HG03196 (cell line): ENCODE results near the gene ERCC6L.
"Not testable (repeated sequence)": the region's sequence is repeated elsewhere in the genome, so short reads cannot be mapped to it uniquely, and the experiment has no call there.

Experiments used
- ATAC-seq: cut with Tn5 transposase; IDR thresholded peaks from one replicate; pipeline ENCODE4 v1.9.1; 2021; ENCODE audit not compliant: unreplicated experiment

ERCC6L gene

DNA sequence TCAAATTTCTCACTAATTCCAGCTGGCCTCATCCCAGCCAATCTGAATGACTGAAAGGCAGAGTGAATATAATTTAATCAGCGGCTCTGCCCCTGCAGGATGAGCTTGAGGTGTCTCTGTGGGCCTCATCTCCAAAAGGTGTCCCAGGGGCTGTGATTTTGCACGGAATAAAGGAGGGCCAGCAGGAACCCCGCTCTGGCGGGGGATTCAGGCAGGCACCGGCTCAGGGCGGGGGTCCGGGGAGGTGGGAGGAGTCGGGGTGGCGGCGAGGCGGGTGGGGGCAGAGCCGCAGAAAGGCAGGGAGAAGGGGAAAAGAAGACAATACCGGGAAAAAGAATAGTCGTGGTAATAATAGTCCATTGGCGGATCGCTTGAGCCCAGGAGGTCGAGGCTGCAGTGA is 16.0 kb upstream of the ERCC6L start:
- ATAC-seq = no peak

DNA sequence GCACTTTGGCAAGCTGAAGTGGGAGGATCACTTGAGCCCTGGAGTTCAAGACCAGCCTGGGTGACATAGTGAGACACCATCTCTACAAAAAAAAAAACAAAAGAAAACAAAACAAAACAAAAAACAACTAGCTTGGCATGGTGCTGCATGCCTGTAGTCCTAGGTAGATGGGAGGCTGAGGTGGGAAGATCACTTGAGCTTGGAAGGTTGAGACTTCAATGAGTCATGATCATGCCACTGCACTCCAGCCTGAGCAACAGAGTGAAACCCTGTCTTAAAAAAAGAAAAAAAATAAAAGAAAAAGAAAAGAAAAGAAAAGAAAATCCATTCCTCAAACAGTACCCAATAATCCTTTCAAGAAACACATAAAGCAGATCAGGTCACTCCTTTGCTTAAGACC is 14.9 kb upstream of the ERCC6L start:
- ATAC-seq = no peak

DNA sequence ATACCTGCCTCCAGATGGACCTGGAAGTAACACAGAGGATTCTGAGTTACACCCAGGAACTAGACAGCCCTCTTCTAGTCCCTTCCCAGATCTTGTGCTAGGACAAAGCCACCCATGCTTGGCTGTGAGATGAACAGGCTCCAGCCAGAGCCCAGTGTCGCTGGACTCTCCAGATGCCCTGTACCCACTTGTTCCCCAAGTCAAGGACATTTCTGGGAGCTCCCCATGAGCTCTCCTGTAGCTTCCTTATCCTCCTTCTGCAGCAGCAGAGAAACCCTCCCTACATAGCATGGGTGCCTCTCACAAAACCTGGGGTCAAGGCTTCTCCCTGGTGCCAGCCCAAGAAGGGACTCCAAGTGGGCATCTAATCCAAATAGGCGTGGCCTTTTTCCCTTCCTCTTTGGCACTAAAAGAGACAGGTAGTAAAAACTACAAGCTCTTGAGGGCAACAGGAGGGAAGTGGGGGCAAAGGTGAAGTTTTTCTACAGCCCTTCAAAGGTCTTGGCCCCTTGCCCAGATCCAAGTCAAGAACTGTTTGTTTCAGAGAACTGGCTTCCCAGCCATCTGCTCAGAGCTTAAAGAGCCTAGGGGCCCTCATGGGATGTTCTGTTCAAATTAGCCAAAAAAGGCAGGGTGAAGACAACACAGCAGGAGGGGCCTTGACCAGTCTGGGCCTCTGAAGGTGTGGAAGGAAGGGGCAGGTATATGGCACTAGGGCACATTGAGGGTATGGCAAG is 8.5 kb upstream of the ERCC6L start:
- no peak for ATAC-seq

DNA sequence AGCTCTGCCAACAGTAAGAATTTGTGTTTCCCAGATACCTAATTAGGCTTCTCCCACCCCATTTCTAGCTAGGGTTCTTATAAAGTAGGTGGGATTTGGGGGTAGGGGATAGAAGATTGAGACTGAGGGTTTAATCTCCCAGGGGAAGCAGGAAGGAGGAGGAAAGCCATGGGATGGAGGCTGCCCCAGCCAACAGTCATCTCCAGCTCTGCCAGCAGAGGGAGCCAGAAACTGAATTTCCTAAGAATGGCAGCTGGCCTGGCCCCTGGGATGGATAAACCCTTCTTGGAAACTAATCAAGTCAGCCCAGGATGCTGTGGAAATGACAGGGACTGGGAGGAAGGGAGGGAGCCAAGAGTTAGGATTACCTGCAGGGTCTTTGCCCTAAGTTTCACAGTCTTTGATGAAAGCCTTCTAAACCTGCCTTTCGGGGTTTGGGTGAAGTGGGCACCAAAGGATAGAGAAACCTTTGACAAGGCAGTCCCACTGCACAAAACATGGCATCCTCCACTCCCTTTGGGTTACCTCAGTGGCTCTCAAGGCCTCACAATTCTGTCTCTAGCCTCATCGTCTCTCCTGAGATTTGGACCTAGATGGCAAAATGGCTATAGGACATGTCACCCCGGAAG is 6.7 kb upstream of the ERCC6L start:
- no peak for ATAC-seq

DNA sequence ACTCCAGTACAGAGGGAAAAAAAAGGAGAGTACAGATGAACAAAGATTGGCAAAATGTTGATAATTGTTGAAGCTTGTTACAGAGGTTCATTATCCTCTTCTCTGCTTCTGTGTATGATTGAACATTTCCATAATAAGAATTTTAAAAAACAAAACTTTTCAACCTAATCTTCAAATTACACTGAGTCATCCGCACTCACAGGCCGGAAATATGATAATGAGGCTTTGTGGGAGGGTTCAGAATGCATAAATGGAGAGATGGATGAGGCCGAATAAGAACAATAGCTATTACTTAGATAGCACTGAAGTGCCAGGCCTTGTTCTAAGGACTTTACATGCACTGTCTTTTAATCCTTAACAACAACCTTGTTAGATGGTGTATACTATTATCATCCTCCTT is 4.6 kb upstream of the ERCC6L start:
- ATAC-seq = no peak

DNA sequence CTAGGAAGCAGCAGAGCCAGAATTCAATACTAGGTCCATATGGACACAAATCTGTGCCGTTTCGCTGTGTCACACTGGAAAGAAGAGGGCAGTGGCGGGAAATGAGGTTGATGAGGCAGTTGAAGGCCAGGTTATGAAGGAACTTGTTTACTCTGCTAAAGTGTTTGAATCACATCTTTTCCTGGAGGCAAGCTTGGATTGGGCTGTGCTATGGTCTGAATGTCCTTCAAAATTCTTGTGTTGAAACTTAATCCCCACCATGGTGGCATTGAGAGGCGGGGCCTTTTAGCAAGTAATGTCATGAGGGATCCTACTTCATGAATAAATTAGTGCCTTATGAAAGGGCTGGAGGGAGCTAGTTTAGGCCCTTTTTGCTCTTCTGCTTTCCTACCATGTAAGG is 2.1 kb upstream of the ERCC6L start:
- no peak for ATAC-seq

DNA sequence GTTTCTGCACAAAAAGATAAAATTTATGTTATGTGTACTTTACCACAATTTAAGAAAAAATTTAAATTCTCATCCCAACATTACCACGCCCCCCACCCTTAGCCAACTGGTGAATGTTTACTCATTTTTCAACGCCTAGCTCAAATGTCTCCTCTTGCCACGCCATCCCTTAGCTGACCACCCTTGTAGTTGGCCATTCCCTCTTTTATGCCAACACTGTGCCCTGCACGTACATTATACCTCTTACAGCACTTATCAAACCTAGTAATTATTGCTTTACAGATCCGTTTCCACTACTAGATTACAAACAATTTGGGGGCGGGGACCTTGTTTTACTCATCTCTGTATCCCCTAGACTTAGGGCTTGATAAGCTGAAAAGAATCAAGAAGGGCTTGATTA is 644 bp downstream of the ERCC6L start:
- no peak for ATAC-seq

DNA sequence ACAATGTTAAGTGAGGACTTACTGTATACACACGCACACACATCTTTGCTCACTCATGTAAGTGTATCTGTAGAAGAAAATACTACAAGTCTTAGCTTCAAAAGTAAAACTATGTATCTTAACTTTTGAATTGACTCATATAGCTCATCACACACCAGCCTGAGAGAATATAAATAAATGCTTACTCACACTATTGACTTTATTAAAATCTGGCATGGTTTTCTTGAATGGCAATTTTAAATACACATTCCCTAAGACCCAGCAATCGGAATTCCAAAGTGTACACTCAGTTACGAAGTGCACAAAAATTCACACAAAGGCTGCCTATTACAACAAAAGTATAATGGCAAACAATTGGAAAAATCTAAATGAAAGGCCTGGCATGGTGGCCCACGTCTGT is 2.0 kb downstream of the ERCC6L start:
- ATAC-seq = no peak

DNA sequence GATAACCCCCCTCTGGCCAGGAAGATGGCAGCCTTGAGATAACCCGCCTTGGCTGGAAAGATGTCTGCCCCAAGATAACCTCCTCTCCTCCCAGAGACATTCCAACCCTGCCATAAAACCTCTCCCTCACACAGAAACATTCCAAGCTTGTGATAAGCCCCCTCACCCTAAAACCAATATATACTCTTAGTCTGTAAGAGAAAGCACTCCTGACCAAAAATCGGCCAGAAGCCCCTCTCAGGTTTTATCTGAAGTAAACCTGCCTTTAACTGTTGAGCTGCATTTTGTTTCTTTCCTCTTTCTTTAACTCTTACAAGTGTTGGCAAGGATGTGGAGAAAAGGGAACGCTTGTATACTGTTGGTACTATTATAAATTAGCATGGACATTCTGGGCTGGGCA is 8.5 kb downstream of the ERCC6L start:
- ATAC-seq = no peak

DNA sequence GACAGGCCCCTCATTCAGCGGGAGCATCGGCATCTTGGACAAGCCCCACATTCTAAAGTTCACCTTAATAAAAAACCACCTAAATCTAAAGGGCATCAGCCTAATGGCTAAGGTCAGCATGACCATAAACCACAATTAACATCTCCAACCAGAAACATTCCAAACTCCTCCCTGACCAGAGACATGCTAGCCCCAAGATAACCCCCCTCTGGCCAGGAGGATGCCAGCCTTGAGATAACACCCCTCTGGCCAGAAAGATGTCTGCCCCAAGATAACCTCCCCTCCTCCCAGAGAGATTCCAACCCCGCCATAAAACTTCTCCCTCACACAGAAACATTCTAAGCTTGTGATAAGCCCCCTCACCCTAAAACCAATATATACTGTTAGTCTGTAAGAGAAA is 18.5 kb downstream of the ERCC6L start:
- ATAC-seq = not testable (repeated sequence)

DNA sequence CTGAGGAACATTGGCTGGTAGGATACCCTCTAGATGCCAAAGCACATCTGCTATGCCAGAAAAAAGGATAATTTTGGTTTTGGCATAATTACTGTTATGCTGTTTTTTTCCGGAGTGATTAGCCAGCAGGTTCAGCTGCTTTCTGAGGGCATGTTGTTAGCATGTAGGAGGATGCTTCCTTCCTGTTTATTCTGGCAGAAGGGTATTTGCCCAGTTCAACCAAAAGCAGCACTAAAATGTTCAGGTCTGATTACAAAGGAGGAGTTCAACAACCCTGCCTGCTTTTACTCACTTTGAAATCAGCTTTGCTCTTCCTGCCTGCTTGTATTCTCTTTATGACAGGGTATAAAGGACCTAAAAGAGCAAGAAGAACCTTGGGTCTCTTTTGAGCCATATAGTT is 21.9 kb downstream of the ERCC6L start:
- no peak for ATAC-seq

DNA sequence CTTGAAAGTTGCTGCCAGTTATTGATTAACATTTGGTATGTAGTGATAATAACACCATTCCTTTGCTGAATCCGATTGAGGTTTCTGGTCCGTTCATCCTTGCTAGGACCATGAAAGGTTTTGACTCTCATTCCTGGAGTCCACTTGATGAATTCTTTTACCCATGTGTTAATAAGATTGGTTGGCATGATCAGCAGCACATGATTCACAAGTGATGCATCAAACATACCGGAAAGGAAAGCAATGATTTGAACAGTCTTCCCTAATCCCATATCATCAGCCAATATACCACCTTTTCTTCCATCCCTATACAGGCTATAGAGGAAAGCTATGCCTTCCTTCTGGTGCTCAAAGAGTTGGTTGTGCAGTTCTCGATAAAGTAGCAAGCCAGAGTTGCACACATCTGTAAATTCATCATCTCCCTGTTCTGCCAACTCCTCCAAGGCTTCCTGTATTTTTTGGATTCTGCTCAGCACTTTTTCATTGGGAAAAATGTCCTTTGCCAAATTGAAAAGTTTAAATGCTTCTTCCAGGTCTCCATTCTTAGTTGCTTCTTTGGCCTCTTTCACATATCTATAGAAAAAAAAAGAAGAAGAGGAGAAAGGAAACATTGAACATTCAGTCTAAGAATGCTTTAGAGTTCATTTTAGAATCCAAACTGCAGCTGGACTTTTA is 30.6 kb downstream of the ERCC6L start:
- ATAC-seq = no peak

DNA sequence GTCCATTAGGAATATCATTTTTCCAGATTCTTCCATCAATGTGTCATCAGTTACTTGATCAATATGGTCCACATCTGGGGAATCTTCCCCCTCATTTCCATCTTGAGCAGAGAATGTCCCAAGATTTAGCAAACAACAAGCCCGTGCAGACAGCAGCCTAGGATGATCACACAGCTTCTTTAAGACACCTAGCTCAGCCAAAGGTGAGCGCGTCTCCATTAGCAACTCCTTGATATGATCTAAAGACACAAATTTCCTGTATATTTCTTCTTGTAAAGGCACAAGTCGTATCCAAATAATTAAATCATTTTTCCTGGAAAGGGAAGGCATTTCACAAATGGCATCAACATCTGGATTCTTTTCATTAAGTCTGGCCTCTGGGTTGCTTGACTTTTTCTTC is 31.5 kb downstream of the ERCC6L start:
- no peak for ATAC-seq

DNA sequence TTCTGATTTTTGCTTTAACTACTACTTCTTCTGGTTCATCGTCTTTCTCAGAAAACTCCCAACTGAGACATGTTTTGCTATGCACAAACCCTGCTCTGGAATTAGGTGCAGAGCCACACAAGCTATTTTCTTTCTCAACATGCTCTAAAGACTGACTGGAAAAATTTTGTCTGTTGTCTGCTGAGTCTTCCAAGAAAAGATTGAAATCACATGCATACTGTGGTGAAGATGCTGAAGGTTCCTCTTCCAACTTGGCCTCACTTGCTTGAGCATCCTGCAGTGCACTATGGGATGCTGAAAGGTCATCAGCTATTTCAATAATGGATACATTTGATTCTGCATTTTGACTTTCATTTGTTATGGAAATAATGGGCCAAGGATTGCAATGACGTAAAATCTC is 33.1 kb downstream of the ERCC6L start:
- ATAC-seq = no peak

DNA sequence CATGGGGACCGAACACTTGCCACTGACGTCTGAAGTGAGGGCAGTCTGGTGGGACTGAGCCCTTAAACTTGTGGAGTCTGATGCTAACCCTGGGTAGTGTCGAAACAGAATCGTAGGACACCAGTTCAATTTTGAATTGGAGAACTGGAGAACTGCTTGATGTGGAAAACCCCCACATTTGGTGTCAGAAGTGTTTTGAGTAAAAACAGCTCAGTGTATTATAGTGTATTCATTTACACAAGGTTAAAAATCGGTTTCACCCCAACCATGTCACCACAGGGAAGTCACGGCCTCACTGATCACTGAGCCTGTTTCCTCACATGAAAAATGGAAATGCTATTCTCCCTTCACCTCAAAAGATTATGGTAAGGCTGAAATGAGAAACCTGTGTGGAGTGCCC is 35.4 kb downstream of the ERCC6L start:
- no peak for ATAC-seq

DNA sequence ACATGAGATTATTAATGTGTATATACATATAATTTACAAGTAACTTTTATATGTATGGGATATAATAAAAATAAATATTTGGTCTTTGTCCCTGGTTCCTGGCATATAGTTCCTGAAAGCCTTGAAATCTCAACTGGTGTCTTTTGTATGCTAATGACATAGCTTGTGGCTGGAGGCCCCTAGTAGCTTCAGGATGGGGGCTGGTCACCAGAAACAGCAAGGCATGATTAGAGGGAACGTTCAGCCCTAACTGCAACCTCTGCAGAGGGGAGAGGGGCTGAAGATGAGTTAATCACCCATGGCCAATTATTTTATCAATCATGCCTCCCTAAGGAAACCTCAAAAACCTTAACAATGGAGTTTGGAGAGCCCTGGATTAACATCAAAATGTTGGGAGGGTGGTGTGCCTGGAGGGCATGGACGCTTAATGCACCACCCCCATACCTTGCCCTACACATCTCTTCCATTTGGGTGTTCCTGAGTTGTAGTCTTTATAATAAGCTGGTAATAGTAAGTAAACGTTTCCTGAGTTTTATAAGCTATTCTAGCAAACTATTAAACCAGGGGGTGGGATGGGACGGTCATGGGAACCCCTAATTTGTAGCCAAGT is 35.9 kb downstream of the ERCC6L start:
- ATAC-seq = no peak

DNA sequence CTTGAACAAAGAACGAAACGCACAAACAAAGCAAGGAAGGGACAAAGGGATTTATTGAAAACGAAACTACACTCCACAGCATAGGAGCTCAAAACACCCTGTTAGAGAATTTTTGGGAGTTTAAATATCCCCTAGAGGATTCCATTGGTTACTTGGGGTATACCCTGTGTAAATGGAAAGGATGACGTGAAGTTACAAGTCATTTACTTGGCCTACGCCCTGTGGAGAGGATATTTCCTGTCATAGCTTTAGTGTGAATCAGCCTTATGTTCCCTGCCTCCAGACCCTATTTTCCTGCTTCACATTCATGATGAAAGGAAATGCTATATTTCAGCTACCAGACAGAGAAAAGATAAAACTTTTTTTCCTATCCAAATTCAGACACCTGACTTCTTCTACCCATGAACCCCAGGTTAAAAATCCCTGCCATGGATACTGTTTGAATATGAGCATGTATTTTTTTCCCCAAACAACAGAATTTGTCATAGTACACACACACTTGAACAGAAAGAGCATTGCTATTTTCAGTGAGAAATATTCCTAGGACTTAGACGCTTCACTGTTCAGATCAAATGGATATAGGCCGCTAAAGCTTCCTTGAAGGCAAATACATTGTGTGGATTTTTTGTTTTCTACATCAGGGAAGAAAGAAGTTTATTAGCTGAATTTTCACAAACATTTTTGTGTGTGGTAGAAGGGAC is 36.8 kb downstream of the ERCC6L start:
- no peak for ATAC-seq

DNA sequence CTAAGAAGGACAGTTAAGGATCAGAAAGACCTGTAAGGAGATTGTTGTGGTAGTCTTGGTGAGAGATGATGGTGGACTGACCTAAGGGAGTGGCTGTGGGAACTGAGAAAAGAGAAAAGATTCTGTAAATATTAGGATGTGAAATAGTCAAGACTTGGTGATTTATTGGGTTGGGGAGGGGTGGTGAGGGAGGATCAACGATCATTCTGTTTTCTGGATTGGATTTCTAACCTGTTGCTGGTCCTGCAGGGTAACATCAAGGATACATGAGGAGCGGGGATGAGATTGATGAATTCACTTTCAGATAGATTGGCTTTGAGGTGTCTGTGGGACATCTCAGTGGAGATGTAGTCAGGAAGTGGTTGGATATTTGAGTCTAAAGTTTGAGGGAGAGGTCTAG is 55.9 kb downstream of the ERCC6L start:
- ATAC-seq = no peak

DNA sequence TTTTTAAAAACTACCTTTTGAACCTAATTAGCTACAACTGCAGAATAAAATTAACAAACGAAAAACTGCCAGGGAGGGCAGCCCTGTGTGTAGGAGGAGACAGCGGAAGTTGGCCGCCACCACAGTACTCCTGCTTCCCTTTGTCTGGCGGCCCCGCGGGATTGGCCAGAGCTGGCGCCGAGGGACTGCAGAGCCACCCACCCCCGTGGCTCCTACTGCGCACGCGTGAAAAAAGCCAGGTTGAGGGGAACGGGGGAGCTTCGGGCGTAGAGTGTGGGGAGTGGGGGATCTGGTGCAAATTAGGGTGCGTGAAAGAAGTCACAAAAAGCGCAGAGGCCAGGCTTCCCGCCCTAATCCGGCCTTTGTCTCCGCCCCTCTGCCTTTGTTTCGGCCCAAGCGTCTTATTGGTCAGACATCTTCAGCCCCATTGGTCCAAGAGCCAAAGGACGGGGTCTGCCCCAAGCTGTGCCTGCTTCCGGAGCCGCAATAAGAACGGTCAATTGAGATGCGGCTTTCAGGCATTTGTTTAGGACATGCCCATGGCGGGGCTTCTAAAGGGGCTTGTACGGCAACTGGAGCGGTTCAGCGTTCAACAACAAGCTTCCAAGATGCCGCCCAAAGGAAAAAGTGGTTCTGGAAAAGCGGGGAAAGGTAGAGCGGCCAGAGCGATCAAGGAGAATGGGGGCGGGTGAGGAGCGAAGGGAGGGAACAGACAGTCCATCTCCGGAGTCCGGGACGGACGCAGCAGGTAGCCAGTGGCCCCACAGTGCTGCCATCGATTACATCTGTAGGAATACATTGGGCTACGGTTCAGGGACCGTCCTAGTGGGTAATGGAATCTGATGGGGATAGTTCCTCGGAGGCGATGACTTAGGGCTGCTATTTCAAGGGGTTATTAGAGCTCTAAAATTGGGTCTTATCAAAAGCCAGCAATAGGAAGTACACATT is 57.4 kb downstream of the ERCC6L start, which contains the start of gene PIN4:
PIN4 (plus strand) TSS at position 580 of the 948 bp plus-strand sequence; CDS start at position 609, 29 bp downstream.
- peak; percentile 95 for ATAC-seq

DNA sequence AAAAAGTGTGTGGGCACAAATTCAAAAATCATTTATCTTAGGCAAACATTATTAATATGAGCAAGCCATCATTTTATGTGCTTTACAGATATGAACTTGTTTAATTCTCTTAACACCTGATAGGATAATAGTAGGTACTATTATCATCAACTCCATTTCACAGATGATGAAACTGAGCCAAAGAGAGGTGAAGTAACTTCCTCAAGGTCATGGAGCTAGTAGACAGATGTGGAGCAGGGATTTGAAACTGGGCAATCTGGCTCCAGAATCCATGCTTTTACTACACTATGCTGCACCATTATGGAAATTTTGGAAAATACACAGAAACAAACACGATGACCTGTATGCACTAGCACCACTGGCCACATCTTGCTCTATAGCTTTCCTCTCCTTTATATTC is 58.3 kb downstream of the ERCC6L start:
- no peak for ATAC-seq
